ENCODE measurements around the gene PDE4D.

PDE4D gene

DNA sequence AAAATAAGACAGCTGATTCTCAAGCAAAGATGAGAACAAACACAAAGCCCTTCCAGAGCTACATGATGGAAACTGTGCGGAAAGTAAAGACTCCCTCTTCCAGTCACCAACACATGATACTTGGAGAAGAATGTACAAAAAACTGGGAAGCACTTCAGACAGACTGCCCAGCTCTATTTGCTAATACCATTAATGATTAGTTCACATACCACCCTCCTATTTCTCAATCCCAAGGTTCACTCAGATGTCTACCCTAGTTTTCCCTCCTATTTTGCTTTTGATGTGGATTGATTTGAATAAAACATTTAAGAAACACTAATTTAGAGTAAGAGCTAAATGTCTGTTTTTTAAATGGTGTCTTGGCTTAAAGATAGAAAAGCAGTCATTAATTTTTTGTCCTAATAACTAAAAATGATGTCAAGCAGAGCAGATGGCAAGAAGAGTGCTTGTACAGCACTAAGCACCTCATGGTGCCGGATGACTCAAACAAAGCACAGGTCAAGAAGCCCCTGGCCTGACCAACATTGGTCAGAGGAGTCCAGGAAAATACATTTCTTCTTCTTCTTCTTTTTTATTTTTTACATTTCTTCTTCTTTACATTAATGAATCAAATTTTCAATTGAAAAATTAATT, 639.4 kb downstream of the PDE4D start:
- Histone ChIP-seq H3K14ac (ENCODE audit: low read length in 2 of 2) (no peak overlapping the region), H3K79me1 (replicated peaks; ENCODE audit: low read length, poor library complexity, severe bottlenecking) (peaks cover 3% of the 10 kb centered on the region), H3K4me3 (ENCODE audit: insufficient read depth in 1 of 2, low read depth in 1 of 2, low read length in 2 of 2) (no peak overlapping the region), H3K27ac (ENCODE audit: low read length, poor library complexity, severe bottlenecking) (no peak overlapping the region), H3K9ac (ENCODE audit: low read length) (no peak overlapping the region), H2BK15ac (ENCODE audit: low read depth, poor library complexity, severe bottlenecking) (no peak overlapping the region), H3K4me2 (ENCODE audit: low read length, poor library complexity, severe bottlenecking) (no peak overlapping the region), H2BK5ac (ENCODE audit: low read depth, low read length, poor library complexity, severe bottlenecking) (no peak overlapping the region), H3K4me1 (ENCODE audit: control insufficient read depth, insufficient read depth, low read depth, low read length) (no peaks in the 10 kb centered on the region), H2BK12ac (ENCODE audit: low read length in 2 of 2) (no peak overlapping the region), H3K27me3 (ENCODE audit: control insufficient read depth in 1 of 2, insufficient read depth in 1 of 2, low read length in 2 of 2) (no peaks in the 10 kb centered on the region), H2BK120ac (ENCODE audit: low read depth, low read length) (no peak overlapping the region), H3K4ac (ENCODE audit: low read depth in 1 of 2, low read length in 2 of 2) (no peak overlapping the region), H4K8ac (ENCODE audit: low read length) (no peak overlapping the region), H2AFZ (ENCODE audit: low read depth, low read length) (no peak overlapping the region), H3K18ac (ENCODE audit: low read depth in 1 of 2, low read length in 2 of 2) (no peak overlapping the region), H2AK5ac (ENCODE audit: low read length, severe bottlenecking) (no peak overlapping the region), H3K9me3 (ENCODE audit: control insufficient read depth, low read length) (no peaks in the 10 kb centered on the region), H4K91ac (ENCODE audit: low read length) (no peak overlapping the region), H3K36me3 (ENCODE audit: control insufficient read depth in 1 of 2, insufficient read depth in 2 of 2, low read depth in 1 of 2, low read length in 2 of 2) (no peaks in the 10 kb centered on the region), H3K23ac (ENCODE audit: low read length in 2 of 2) (no peak overlapping the region)
- 97% methylated on average over 2 of the region's 2 CpGs for WGBS
- DNase-seq = no peak

DNA sequence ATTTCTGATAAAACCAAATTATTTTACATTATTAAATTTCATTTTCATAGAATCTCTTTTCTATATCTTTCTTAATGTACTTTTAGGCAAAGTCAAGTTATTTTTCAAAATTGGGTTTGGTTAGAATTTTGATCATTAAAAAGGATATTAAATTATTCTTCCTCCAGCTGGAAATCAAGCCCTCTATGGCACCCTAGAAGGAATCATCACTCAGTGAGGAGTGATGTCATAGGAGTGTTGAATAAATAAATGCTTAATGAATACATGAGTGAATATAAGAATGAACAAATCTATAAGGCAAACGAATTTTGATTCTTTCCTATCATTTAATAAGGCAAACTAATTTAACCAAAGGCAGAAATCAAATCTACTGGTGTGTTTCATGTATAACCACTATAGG, 639.9 kb downstream of the PDE4D start:
- H3K9me3 ChIP-seq (ENCODE audit: control insufficient read depth, low read length) = no peaks in the 10 kb centered on the region
- DNase-seq = no peak
- H2BK5ac ChIP-seq (ENCODE audit: low read depth, low read length, poor library complexity, severe bottlenecking) = no peak overlapping the region
- no peak overlapping the region for H3K23ac ChIP-seq (ENCODE audit: low read length in 2 of 2)
- no peak overlapping the region for H3K18ac ChIP-seq (ENCODE audit: low read depth in 1 of 2, low read length in 2 of 2)
- no peak overlapping the region for H3K27ac ChIP-seq (ENCODE audit: low read length, poor library complexity, severe bottlenecking)
- H4K91ac ChIP-seq (ENCODE audit: low read length) = no peak overlapping the region
- no peak overlapping the region for H3K4me2 ChIP-seq (ENCODE audit: low read length, poor library complexity, severe bottlenecking)
- no CpG with 5 or more reads among the region's 1 CpG for WGBS
- H4K8ac ChIP-seq (ENCODE audit: low read length) = no peak overlapping the region
- no peak overlapping the region for H3K9ac ChIP-seq (ENCODE audit: low read length)
- no peak overlapping the region for H2BK12ac ChIP-seq (ENCODE audit: low read length in 2 of 2)
- no peak overlapping the region for H3K14ac ChIP-seq (ENCODE audit: low read length in 2 of 2)
- H3K36me3 ChIP-seq (ENCODE audit: control insufficient read depth in 1 of 2, insufficient read depth in 2 of 2, low read depth in 1 of 2, low read length in 2 of 2) = no peaks in the 10 kb centered on the region
- peaks cover 3% of the 10 kb centered on the region for H3K79me1 ChIP-seq (replicated peaks; ENCODE audit: low read length, poor library complexity, severe bottlenecking)
- H2BK15ac ChIP-seq (ENCODE audit: low read depth, poor library complexity, severe bottlenecking) = no peak overlapping the region
- H2AK5ac ChIP-seq (ENCODE audit: low read length, severe bottlenecking) = no peak overlapping the region
- no peak overlapping the region for H2AFZ ChIP-seq (ENCODE audit: low read depth, low read length)
- H3K4me3 ChIP-seq (ENCODE audit: insufficient read depth in 1 of 2, low read depth in 1 of 2, low read length in 2 of 2) = no peak overlapping the region
- no peak overlapping the region for H2BK120ac ChIP-seq (ENCODE audit: low read depth, low read length)
- H3K4me1 ChIP-seq (ENCODE audit: control insufficient read depth, insufficient read depth, low read depth, low read length) = no peaks in the 10 kb centered on the region
- no peak overlapping the region for H3K4ac ChIP-seq (ENCODE audit: low read depth in 1 of 2, low read length in 2 of 2)
- H3K27me3 ChIP-seq (ENCODE audit: control insufficient read depth in 1 of 2, insufficient read depth in 1 of 2, low read length in 2 of 2) = no peaks in the 10 kb centered on the region

DNA sequence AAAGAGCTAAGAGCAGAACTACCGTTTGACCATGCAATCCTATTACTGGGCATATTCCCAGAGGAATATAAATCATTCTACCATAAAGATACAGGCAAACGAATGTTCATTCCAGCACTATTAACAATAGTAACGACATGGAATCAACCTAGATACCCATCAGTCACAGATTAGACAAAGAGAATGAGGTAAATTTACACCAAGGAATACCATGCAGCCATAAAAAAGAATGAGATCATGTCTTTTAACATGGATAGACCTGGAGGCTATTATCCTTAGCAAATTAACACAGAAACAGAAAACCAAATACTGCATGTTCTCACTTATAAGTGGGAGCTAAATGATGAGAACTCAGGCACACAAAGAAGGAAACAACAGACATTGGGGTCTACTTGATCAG, 641.9 kb downstream of the PDE4D start:
- no peak overlapping the region for H2AFZ ChIP-seq (ENCODE audit: low read depth, low read length)
- no peak overlapping the region for H3K23ac ChIP-seq (ENCODE audit: low read length in 2 of 2)
- no peak overlapping the region for H2AK5ac ChIP-seq (ENCODE audit: low read length, severe bottlenecking)
- no peak overlapping the region for H4K8ac ChIP-seq (ENCODE audit: low read length)
- H3K79me1 ChIP-seq (replicated peaks; ENCODE audit: low read length, poor library complexity, severe bottlenecking) = no peaks in the 10 kb centered on the region
- H2BK15ac ChIP-seq (ENCODE audit: low read depth, poor library complexity, severe bottlenecking) = no peak overlapping the region
- DNase-seq = no peak
- WGBS = 73% methylated on average over 3 of the region's 3 CpGs
- no peak overlapping the region for H2BK12ac ChIP-seq (ENCODE audit: low read length in 2 of 2)
- H3K18ac ChIP-seq (ENCODE audit: low read depth in 1 of 2, low read length in 2 of 2) = no peak overlapping the region
- H3K27ac ChIP-seq (ENCODE audit: low read length, poor library complexity, severe bottlenecking) = no peak overlapping the region
- H3K9me3 ChIP-seq (ENCODE audit: control insufficient read depth, low read length) = no peaks in the 10 kb centered on the region
- H3K36me3 ChIP-seq (ENCODE audit: control insufficient read depth in 1 of 2, insufficient read depth in 2 of 2, low read depth in 1 of 2, low read length in 2 of 2) = no peaks in the 10 kb centered on the region
- H3K4me3 ChIP-seq (ENCODE audit: insufficient read depth in 1 of 2, low read depth in 1 of 2, low read length in 2 of 2) = no peak overlapping the region
- no peak overlapping the region for H2BK120ac ChIP-seq (ENCODE audit: low read depth, low read length)
- no peaks in the 10 kb centered on the region for H3K27me3 ChIP-seq (ENCODE audit: control insufficient read depth in 1 of 2, insufficient read depth in 1 of 2, low read length in 2 of 2)
- H4K91ac ChIP-seq (ENCODE audit: low read length) = no peak overlapping the region
- no peaks in the 10 kb centered on the region for H3K4me1 ChIP-seq (ENCODE audit: control insufficient read depth, insufficient read depth, low read depth, low read length)
- H2BK5ac ChIP-seq (ENCODE audit: low read depth, low read length, poor library complexity, severe bottlenecking) = no peak overlapping the region
- no peak overlapping the region for H3K14ac ChIP-seq (ENCODE audit: low read length in 2 of 2)
- no peak overlapping the region for H3K9ac ChIP-seq (ENCODE audit: low read length)
- no peak overlapping the region for H3K4me2 ChIP-seq (ENCODE audit: low read length, poor library complexity, severe bottlenecking)
- H3K4ac ChIP-seq (ENCODE audit: low read depth in 1 of 2, low read length in 2 of 2) = no peak overlapping the region

DNA sequence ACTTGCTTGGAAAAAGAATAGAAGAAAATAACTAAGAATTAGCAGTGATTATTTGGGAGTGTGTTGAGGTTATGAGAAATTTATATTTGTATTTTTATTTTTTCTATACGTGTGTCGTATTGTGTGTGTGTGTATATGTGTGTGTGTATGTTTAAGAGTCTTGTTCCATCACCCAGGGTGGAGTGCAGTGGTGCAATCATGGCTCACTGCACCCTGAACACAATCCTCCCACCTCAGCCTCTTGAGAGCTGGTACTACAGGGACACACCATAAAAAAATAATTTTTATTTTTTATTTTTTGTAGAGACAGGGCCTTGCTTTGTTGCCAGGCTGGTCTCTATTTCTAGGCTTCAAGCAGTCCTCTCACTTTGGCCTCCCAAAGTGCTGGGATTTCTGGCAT, 643.8 kb downstream of the PDE4D start:
- Histone ChIP-seq H2BK5ac (ENCODE audit: low read depth, low read length, poor library complexity, severe bottlenecking) (no peak overlapping the region), H3K4ac (ENCODE audit: low read depth in 1 of 2, low read length in 2 of 2) (no peak overlapping the region), H3K14ac (ENCODE audit: low read length in 2 of 2) (no peak overlapping the region), H3K23ac (ENCODE audit: low read length in 2 of 2) (no peak overlapping the region), H3K18ac (ENCODE audit: low read depth in 1 of 2, low read length in 2 of 2) (no peak overlapping the region), H2AK5ac (ENCODE audit: low read length, severe bottlenecking) (no peak overlapping the region), H3K4me3 (ENCODE audit: insufficient read depth in 1 of 2, low read depth in 1 of 2, low read length in 2 of 2) (no peak overlapping the region), H2BK120ac (ENCODE audit: low read depth, low read length) (no peak overlapping the region), H4K91ac (ENCODE audit: low read length) (no peak overlapping the region), H3K27me3 (ENCODE audit: control insufficient read depth in 1 of 2, insufficient read depth in 1 of 2, low read length in 2 of 2) (no peaks in the 10 kb centered on the region), H3K36me3 (ENCODE audit: control insufficient read depth in 1 of 2, insufficient read depth in 2 of 2, low read depth in 1 of 2, low read length in 2 of 2) (no peaks in the 10 kb centered on the region), H3K9me3 (ENCODE audit: control insufficient read depth, low read length) (no peaks in the 10 kb centered on the region), H2BK12ac (ENCODE audit: low read length in 2 of 2) (no peak overlapping the region), H3K79me1 (replicated peaks; ENCODE audit: low read length, poor library complexity, severe bottlenecking) (peaks cover 2% of the 10 kb centered on the region), H3K9ac (ENCODE audit: low read length) (no peak overlapping the region), H3K4me1 (ENCODE audit: control insufficient read depth, insufficient read depth, low read depth, low read length) (no peaks in the 10 kb centered on the region), H3K27ac (ENCODE audit: low read length, poor library complexity, severe bottlenecking) (no peak overlapping the region), H2BK15ac (ENCODE audit: low read depth, poor library complexity, severe bottlenecking) (no peak overlapping the region), H2AFZ (ENCODE audit: low read depth, low read length) (no peak overlapping the region), H4K8ac (ENCODE audit: low read length) (no peak overlapping the region), H3K4me2 (ENCODE audit: low read length, poor library complexity, severe bottlenecking) (no peak overlapping the region)
- 100% methylated on average over 2 of the region's 2 CpGs for WGBS
- no peak for DNase-seq

Data from mesenchymal stem cell (in vitro differentiated cells and primary cell).